G401 (cell line): ENCODE measurements around the gene MLPH. TPM values are rescaled to one million over a fixed set of nuclear protein-coding genes. Genes with fewer than 3 reads are reported as not detected.

Experiments
- DNase-seq: peaks from one replicate; pipeline ENCODE4 v3.0.0-alpha.2; 2015; ENCODE audit warnings: low spot score
- in situ Hi-C: cut with HindIII; loops from 2 replicates; pipeline ENCODE4 v1.10.0; 2016; ENCODE audit warnings: low sequenced_read_pairs, mixed read lengths
- total RNA-seq: library from RNA; depleted of rRNA; stranded (reverse); fragments of >200 nt; shearing (Covaris generic); gene quantifications from 2 replicates; pipeline ENCODE4 v1.2.3, GENCODE V29; 2014

MLPH gene
- total RNA-seq, 1 experiment from 2014 or later = 1.6 TPM

GRCh38 chr2:237553948-237554347 is 66.9 kb downstream of the MLPH start:
- in situ Hi-C loops = no loop called here
- no peak for DNase-seq

GRCh38 chr2:237555560-237555959 is 68.5 kb downstream of the MLPH start:
- DNase-seq = no peak
- in situ Hi-C loops = no loop called here

DNA sequence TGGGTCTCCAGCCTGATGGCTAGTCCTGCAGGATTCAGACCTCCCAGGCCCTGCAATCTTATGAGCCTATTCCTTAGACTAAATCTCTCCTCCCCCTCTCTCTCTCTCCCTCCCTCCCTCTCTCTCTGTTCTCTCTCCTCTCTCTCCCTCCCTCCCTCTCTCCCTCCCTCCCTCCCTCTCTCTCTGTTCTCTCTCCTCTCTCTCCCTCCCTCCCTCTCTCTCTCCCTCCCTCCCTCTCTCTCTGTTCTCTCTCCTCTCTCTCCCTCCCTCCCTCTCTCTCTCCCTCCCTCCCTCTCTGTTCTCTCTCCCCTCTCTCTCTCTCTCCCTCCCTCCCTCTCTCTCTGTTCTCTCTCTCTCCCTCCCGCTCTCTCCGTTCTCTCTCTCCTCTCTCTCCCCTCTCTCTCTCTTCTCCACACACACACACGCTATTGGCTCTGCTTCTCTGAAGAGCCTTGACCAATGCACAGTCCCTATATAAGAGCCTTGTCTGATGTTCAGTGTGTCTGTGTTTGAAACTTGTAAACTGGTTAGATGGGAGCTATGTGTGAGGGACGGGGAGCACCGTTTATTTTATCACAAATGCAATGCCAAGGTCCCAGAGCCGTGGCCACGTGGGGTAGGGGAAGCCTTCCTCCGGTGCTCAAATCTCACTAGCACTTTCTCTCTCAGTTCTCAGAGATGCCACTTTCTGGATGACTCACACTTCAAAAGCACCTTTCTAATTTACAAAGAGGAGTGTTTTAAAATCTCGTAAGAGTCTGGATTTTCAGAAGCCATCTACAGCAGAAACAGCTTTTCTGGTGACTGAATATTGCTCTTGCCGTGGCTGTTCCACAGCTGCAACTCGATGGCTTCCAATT is 70.0 kb downstream of the MLPH start:
- no peak for DNase-seq
- in situ Hi-C loops = no loop called here

GRCh38 chr2:237557633-237558015 is 70.6 kb downstream of the MLPH start:
- no peak for DNase-seq
- in situ Hi-C loops = no loop called here

DNA sequence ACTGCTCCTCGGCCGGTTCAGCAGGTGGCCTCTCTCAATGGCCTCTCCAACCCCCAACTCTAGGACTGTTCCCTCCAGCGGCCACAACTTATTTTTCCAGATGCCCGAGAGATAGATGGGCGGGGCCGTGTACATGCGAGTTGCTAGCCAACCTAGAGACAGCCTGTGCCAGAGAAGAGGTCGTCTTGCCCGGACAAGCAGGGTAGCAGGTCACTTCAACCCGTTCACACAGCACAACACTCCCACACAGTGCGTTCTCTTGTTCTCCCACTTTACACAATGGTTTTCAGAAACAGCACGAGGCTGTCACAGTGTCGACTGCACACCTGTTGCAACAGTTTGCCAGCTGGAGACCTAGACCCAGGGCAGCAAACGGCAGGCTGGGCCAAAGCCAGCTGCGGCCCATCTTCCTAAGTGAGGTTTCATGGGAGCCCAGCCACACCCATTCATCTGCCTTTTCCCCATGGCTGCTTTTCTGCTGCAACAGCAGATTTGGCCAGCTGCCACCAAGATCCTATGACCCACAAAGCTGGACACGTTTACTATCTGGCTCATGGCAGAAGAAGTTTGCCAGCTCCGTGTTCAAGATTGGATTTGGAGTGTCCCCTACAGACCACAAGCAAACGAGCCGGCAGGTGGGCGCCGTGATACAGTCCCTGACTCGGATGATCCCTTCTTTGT is 72.0 kb downstream of the MLPH start:
- in situ Hi-C loops = no loop called here
- DNase-seq = no peak

DNA sequence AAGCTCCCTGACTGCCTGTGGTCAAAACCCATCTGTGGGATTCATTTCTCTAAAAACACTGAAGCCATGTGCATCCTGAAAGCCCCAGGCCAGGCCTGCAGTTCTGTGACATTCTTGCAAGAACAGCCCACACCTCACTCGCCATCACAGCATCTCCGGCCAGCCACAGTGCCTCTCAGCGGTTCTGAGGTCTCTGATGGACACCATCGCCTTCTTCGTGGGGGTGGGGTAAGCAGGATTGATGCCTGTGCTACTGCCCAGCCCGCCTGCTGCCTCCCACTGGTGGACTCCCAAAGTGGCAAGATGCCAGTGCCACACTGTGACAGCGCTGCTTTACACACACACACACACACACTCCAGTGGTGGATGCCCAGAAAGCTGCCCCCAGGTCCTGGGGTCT is 74.2 kb downstream of the MLPH start:
- no peak for DNase-seq
- in situ Hi-C loops = no loop called here

- DNase-seq = no peak
- in situ Hi-C loops = no loop called here
Measured at GRCh38 chr2:237563816-237564215, 76.8 kb downstream of the MLPH start.

DNA sequence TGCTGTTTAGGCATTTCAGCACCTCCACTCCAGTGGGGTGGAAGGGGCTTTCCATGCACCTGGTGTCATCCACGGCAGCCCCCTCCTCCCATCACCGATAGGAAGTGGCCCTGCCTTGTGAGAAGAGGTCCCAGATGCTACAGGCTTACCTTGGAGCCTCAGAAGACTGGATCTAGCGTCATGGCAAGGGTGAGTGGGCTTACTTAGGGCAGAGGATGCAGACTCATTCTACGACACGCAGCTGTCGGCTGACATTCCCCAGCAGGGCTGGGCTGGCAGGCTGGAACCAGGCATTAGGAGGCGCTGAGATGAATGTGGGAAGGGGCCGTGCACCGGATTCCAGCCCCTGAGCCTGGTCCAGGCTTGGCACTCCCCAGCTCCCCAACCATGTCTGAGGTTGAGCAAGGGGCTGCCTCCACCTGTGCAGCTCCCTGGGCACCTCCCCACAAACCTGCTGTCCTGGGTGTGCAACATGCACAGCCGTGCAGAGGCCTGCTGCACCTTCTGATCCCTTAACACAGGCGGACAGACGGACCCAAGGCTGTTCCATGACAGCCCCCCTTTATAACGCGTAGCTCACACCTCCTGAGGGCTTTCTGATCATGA is 77.6 kb downstream of the MLPH start:
- no peak for DNase-seq

GRCh38 chr2:237565974-237566373 is 78.9 kb downstream of the MLPH start:
- DNase-seq = no peak
- in situ Hi-C loops = no loop called here

More for the DNA sequence above, 77.6 kb downstream of the MLPH start:
- in situ Hi-C loops = no loop called here

GRCh38 chr2:237566401-237567235 is 79.6 kb downstream of the MLPH start, which contains the start of gene PRLH:
TSS of gene PRLH (plus strand) at chr2:237566574. CDS start at chr2:237566574, 0 bp downstream.
- in situ Hi-C loops = no loop called here
- no peak for DNase-seq

- peak; percentile 9 for DNase-seq
- in situ Hi-C loops = no loop called here
Measured at GRCh38 chr2:237567276-237568029, 80.4 kb downstream of the MLPH start.

DNA sequence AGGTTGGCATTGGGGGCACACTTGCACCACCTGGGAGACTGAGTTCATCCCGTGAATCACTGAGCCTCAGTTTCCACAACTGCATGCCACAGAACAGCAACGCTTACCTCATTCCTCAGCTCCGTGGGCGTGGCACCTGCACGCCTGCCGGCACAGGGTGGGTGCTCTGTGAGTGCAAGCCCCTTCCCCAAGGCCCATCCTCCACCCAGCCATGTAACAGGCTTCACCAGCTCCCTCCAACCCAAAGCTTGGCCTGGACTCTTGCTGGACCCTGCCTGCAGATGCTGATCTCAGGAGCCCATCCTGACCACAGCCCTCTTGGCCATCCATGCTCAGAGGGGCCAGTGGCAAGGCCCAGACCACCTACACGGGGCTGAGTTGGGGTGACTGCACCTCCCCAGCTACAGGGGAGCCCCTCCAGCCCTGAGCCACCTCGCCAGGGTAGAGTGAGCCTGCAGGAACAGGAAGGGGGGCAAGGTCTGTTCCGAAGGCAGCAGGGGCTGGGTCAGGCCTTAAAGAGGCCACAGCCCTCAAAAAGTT is 81.1 kb downstream of the MLPH start:
- in situ Hi-C loops = no loop called here

DNA sequence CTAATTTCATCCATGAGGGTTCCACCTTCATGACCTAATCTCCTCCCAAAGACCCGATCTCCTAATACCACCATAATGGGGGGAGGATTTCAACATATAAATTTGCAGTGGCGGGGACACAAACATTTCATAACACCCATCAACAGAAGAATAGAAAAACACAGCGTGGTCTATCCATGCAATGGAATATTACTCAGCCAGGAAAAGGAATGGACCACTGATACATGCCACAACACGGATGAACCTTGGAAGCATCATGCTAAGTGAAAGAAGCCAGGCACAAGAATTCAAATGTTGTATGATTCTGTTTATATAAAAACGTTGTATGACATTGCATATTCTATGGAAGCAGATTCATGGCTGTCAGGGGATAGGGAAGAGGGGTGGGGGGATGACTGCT is 82.0 kb downstream of the MLPH start:
- DNase-seq = no peak
- in situ Hi-C loops = no loop called here

More for the DNA sequence above, 81.1 kb downstream of the MLPH start:
- DNase-seq = no peak

- in situ Hi-C loops = no loop called here
- DNase-seq = no peak
Measured at GRCh38 chr2:237569896-237570295, 82.8 kb downstream of the MLPH start.

GRCh38 chr2:237570776-237571335 is 83.8 kb downstream of the MLPH start:
- in situ Hi-C loops = no loop called here
- DNase-seq = no peak

DNA sequence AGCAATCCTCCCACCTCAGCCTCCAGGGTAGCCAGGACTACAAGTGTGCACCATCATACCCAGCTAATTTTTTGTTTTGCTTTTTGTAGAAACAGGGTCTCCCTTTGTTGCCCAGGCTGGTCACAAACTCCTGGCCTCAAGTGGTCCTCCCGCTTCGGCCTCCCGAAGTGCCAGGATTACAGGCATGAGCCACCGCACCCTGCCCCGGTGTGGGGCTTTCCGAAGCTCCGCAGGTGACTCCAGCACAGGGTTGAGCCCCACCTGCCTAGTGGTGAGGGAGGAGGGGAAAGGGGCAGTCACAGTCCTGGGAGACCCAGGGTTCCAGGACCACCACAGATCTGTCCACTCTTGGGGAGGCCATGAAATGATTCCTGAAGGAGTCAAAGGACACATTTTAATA is 84.5 kb downstream of the MLPH start:
- in situ Hi-C loops = no loop called here
- DNase-seq = no peak

DNA sequence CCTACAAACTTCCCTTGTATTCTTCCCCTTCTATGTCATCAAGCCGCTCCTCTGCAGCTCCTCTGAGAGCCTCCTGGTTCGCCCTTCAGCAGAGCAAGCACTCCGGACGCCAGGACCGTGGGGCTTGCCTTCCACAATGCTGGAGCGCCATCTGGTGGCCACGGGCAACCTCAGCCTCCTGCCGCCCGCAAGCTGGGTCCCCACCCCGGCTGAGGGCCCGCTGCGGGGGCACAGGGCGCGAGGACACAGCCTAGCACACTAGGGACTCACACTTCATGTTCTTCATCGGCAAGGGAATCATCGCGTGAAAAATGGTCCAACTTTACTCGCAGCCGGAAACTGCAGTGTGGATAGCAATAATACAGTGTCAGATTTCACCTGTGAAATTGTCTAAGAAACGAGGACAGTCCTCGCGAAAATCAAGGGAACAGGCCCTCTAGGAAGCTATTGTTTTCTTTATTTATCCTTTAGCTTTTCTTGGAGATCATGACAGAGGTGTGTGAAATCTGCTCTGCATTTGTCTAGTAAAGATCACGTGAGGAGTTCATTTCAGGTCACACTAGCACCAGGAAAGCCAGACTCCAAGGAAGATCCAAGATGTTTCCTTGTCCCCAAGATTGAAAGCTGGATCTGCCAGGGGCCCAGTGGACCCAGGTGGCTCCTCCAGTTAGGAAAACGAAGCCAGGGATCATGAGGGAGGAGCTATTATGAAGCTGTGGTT is 85.1 kb downstream of the MLPH start:
- in situ Hi-C loops = no loop called here
- peak; percentile 82 for DNase-seq

DNA sequence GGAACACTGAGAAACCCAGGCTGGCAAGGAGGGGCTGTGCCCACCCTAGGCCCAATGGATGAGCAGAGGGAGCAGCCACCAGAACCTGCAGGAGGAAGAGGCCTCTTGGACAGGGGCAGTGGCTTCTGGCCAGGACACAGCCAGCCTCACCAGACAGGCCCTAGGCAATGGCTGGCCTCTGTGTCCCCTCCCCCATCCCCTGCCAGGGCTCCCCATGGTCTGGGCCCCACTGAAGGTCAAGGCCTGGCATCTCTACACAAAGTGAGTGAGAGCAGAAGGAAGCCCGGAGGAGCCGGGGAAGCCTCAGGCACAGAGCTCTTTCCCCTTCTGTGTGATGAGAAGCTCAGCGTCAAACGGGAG is 85.7 kb downstream of the MLPH start:
- in situ Hi-C loops = no loop called here
- DNase-seq = no peak
